Adrenal gland (tissue), 12 donors: ENCODE data around the gene NAP1L5. TPM values are rescaled to one million over a fixed set of nuclear protein-coding genes. Genes with fewer than 3 reads are reported as not detected.
A peak's percentile ranks its signal among the peaks of the same experiment; 100 is the strongest.

Source experiments
- DNase-seq, 7 donors: peaks; one replicate each; pipeline ENCODE4 v3.0.0-alpha.2; 2019 to 2020
- H3K27ac ChIP-seq, 5 donors: fragments of 200-600 bp; sonication (generic) in 4 of 5; 1 replicate in 3 of 5; 2 replicates in 2 of 5; pipeline versions ENCODE4 v1.5.1 to v1.8.0; 2016 to 2020; ENCODE audit warnings: mild to moderate bottlenecking in 1 of 5
- H3K27me3 ChIP-seq: fragments of 200-600 bp; 2 replicates; pipeline ENCODE4 v1.8.0; 2021
- H3K36me3 ChIP-seq, 2 donors: fragments of 200-600 bp; replicated peaks in 1 of 2; 1 replicate in 1 of 2; 2 replicates in 1 of 2; pipeline versions ENCODE4 v1.5.1 to v1.8.0; 2018 to 2022
- H3K4me1 ChIP-seq, 2 donors: fragments of 200-600 bp; replicated peaks in 1 of 2; 1 replicate in 1 of 2; 2 replicates in 1 of 2; pipeline versions ENCODE4 v1.5.1 to v1.8.0; 2018 to 2021
- H3K4me3 ChIP-seq, 4 donors: fragments of 200-600 bp; sonication (generic) in 3 of 4; one replicate each; pipeline ENCODE4 v1.5.1; 2016 to 2018
- H3K9me3 ChIP-seq, 3 donors: fragments of 200-600 bp; sonication (generic) in 1 of 3; replicated peaks in 1 of 3; 1 replicate in 2 of 3; 2 replicates in 1 of 3; pipeline versions ENCODE4 v1.5.1 to v1.8.0; 2016 to 2021
- CTCF ChIP-seq, 6 experiments: fragments of 450-650 bp in 4 of 6; fragments of 200-600 bp in 2 of 6; sonication (generic) in 1 of 6; IDR thresholded peaks; 1 replicate in 5 of 6; 2 replicates in 1 of 6; pipeline versions ENCODE4 v1.5.1 to v1.8.0; 2016 to 2021; ENCODE audit warnings: antibody characterized with exemption in 6 of 6, mild to moderate bottlenecking in 2 of 6, moderate library complexity in 1 of 6
- POLR2A ChIP-seq, 2 donors: fragments of 450-650 bp; IDR thresholded peaks; one replicate each; pipeline ENCODE4 v1.6.1; 2017; ENCODE audit warnings: antibody characterized with exemption in 2 of 2, mild to moderate bottlenecking in 2 of 2, moderate library complexity in 1 of 2
- WGBS, 4 donors: extraction: QIAGEN DNeasy Blood & Tissue Kit in 2 of 4; methylation state at CpG; one replicate each; pipeline versions ENCODE4 v1.1.5 to v1.1.7; 2013 to 2017; 5-methylcytosine and 5-hydroxymethylcytosine counted together
- intact Hi-C, 2 donors: fragments of 100-400 bp; cut with DNase I; formaldehyde crosslinking; loops; one replicate each; pipeline versions ENCODE4 v1.14.1 to v1.15.0; 2022 to 2023
- polyA plus RNA-seq, 3 donors: library from polyadenylated mRNA; stranded (reverse); fragments of 200-250 nt in 2 of 3; fragments of 350-450 nt in 1 of 3; fragmentation: Illumina TruSeq in 1 of 3; extraction: RNeasy Lipid Tissue Mini Kit (QIAGEN cat#74804) in 1 of 3; gene quantifications; one replicate each; pipeline ENCODE4 v1.2.3, GENCODE V29; 2013 to 2014
- total RNA-seq, 9 donors: library from RNA; depleted of rRNA in 4 of 9; stranded (reverse); fragments of >200 nt in 4 of 9; fragments of 120-200 nt in 1 of 9; fragmentation: NEBNext Ultra II Directional in 1 of 9; extraction: Animal tissue kit (Norgen Biotek cat#: 25700) in 1 of 9; gene quantifications; one replicate each; pipeline versions ENCODE4 v1.1.0 to v1.2.4, GENCODE V29; 2013 to 2023
- donor health status: healthy with polysubstance abuse.
- donor health status: Bipolar disorder and iron deficiency.
- donor health status: DM: yes; HTN: yes; CAD: no.
- donor health status: DM: no; HTN: no; CAD: no.
- donor health status: DM: no; HTN: no; CAD: no.
- donor health status: DM: yes; HTN: yes; CAD: no.

The NAP1L5 gene
- total and polyA plus RNA-seq, 12 donors, result 5.0 to 57.6 (median 14.1) TPM

GRCh38 chr4:88709989-88710388, 12.4 kb upstream of the NAP1L5 start:
- intact Hi-C loops, result loop anchor here (5.0 to 10.0 kb wide), 3 partner anchors 105 to 315 kb away; no protein-coding TSS in a partner anchor
- Histone ChIP-seq H3K4me3 (no peak overlapping the region), H3K9me3 (no peaks in the 10 kb centered on the region), H3K4me1 (peaks cover 0 to 9% of the 10 kb centered on the region in 2 donors), H3K27me3 (no peaks in the 10 kb centered on the region), H3K27ac (no peak overlapping the region), H3K36me3 (peaks cover 0 to 6% of the 10 kb centered on the region in 2 donors)
- no peak for DNase-seq
- TF ChIP-seq CTCF (IDR thresholded peaks at IDR 0.05) (no peak), POLR2A (IDR thresholded peaks at IDR 0.05) (no peak)
- WGBS, 4 donors, result 86 to 100% (median 98%) methylated on average over 1 of the region's 1 CpG

GRCh38 chr4:88706574-88706973, 8.9 kb upstream of the NAP1L5 start:
- Histone ChIP-seq H3K27me3 (no peaks in the 10 kb centered on the region), H3K27ac (peak overlapping the region in 1 of 5 donors; percentile 45), H3K36me3 (peaks cover 0 to 10% of the 10 kb centered on the region in 2 donors), H3K4me3 (no peak overlapping the region), H3K4me1 (peaks cover 0 to 9% of the 10 kb centered on the region in 2 donors), H3K9me3 (no peaks in the 10 kb centered on the region)
- intact Hi-C loops, result loop anchor here (5.0 to 10.0 kb wide), 3 partner anchors 108 to 318 kb away; no protein-coding TSS in a partner anchor
- WGBS, 4 donors, result 20 to 44% (median 42%) methylated on average over 9 of the region's 9 CpGs
- peak; percentile 39 to 74 (median 49) for DNase-seq
- TF ChIP-seq POLR2A (IDR thresholded peaks at IDR 0.05), result no peak
- peak; percentile 53 to 81 (median 70) for TF ChIP-seq CTCF (IDR thresholded peaks at IDR 0.05)

- 62 to 66% (median 64%) methylated on average over 3 of the region's 3 CpGs for WGBS, 4 donors
- no peaks in the 10 kb centered on the region for H3K27me3 ChIP-seq
- peaks cover 0 to 9% of the 10 kb centered on the region in 2 donors for H3K4me1 ChIP-seq
- no peak for DNase-seq
- intact Hi-C loops, result loop anchor here (5.0 to 10.0 kb wide), 3 partner anchors 109 to 319 kb away; no protein-coding TSS in a partner anchor
- no peaks in the 10 kb centered on the region for H3K9me3 ChIP-seq
- H3K27ac ChIP-seq, result no peak overlapping the region
- H3K36me3 ChIP-seq, result peaks cover 0 to 10% of the 10 kb centered on the region in 2 donors
- no peak for TF ChIP-seq POLR2A (IDR thresholded peaks at IDR 0.05)
- no peak for TF ChIP-seq CTCF (IDR thresholded peaks at IDR 0.05)
- H3K4me3 ChIP-seq, result no peak overlapping the region
Measured at GRCh38 chr4:88705805-88706492, 8.3 kb upstream of the NAP1L5 start.

GRCh38 chr4:88705223-88705622, 7.6 kb upstream of the NAP1L5 start:
- Histone ChIP-seq H3K36me3 (peaks cover 0 to 10% of the 10 kb centered on the region in 2 donors), H3K27ac (no peak overlapping the region), H3K27me3 (no peaks in the 10 kb centered on the region), H3K4me3 (no peak overlapping the region), H3K9me3 (no peaks in the 10 kb centered on the region), H3K4me1 (peaks cover 0 to 9% of the 10 kb centered on the region in 2 donors)
- TF ChIP-seq POLR2A (IDR thresholded peaks at IDR 0.05) (no peak), CTCF (IDR thresholded peaks at IDR 0.05) (no peak)
- DNase-seq, result no peak
- intact Hi-C loops, result loop anchor here (5.0 to 10.0 kb wide), 3 partner anchors 110 to 320 kb away; no protein-coding TSS in a partner anchor
